H1 (cell line): Measurements from ENCODE around the gene SENP1. TPM values are rescaled to one million over a fixed set of nuclear protein-coding genes. Genes with fewer than 3 reads are reported as not detected.

Experiments
- polyA plus RNA-seq, 7 experiments: library from polyadenylated mRNA; depleted of rRNA in 3 of 7; stranded (reverse) in 5 of 7; unstranded in 2 of 7; fragments of >200 nt in 5 of 7; fragments of 200-250 nt in 2 of 7; gene quantifications; 1 replicate in 5 of 7; 2 replicates in 1 of 7; 4 replicates in 1 of 7; pipeline versions ENCODE4 v1.2.1 to v1.2.3, GENCODE V29; 2011 to 2013; ENCODE audit warnings: missing spikeins in 2 of 7, mixed read lengths in 2 of 7
- total RNA-seq: library from RNA; stranded (reverse); fragmentation: NEBNext Ultra II Directional; extraction: Animal tissue kit (Norgen Biotek cat#: 25700); gene quantifications from 2 replicates; pipeline ENCODE4 v1.2.1, GENCODE V29; 2021
- TF ChIP-seq, protein P1 (sequence below), 3 experiments: IDR thresholded peaks; 1 replicate in 2 of 3; 2 replicates in 1 of 3; pipeline versions ENCODE4 v1.5.1 to v1.6.1; 2011; ENCODE audit warnings: low read length in 3 of 3, mild to moderate bottlenecking in 3 of 3, inconsistent platforms in 2 of 3, low read depth in 1 of 3, moderate library complexity in 1 of 3; ENCODE audit not compliant: insufficient read depth in 1 of 3; ENCODE audit errors: control extremely low read depth in 1 of 3

SENP1 gene
- total and polyA plus RNA-seq, 2 of the 8 experiments (the other 6 are each of a cell fraction or from before 2014, with no cell fraction given): 14.2 to 31.5 TPM

DNA sequence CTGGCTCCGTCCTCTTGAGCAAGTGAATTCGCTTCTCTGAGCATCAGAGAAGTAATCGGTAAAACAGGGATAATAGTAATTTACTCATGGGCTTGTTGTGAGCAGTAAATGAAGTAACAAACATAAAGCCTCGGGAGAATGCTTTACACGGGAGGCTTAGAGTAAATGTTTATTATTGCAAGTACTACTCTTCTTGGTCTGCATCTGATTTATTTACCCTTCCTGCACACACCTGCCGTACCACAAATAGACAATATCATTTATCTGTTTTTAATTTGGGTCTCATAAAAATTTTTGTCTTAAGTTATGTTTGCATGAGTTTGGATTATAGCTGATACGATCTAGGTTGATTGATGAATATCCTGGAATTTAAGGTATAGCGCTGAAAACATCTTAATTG lies 93.8 kb downstream of the SENP1 start (continued):
- TF ChIP-seq, protein P1, sequence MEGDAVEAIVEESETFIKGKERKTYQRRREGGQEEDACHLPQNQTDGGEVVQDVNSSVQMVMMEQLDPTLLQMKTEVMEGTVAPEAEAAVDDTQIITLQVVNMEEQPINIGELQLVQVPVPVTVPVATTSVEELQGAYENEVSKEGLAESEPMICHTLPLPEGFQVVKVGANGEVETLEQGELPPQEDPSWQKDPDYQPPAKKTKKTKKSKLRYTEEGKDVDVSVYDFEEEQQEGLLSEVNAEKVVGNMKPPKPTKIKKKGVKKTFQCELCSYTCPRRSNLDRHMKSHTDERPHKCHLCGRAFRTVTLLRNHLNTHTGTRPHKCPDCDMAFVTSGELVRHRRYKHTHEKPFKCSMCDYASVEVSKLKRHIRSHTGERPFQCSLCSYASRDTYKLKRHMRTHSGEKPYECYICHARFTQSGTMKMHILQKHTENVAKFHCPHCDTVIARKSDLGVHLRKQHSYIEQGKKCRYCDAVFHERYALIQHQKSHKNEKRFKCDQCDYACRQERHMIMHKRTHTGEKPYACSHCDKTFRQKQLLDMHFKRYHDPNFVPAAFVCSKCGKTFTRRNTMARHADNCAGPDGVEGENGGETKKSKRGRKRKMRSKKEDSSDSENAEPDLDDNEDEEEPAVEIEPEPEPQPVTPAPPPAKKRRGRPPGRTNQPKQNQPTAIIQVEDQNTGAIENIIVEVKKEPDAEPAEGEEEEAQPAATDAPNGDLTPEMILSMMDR (IDR thresholded peaks at IDR 0.05; ENCODE audit: control extremely low read depth in 1 of 3, insufficient read depth in 1 of 3, low read depth in 1 of 3, low read length in 3 of 3): no peak
